ENCODE results near the gene PTPRT.

The PTPRT gene

DNA sequence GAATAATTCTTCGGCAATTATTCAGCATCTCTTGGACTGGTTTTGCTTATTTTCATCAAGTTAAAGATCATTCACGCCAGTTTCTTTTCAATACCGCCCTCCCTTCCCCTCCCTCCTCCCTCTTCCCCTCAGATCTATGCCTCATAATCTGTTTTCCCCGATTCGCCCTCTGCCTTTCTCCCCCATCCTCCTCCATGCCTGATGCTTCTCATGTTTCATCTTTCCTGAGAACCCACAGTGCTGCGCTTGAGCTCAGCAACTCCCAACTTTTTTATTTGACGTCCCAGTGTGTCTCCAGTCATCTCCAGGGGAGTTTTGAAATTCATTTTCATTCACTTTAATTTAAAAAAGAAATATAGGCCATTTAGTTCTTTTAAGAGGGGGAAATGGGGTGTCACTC is 142.7 kb downstream of the PTPRT start:
- H3K27me3 Mint-ChIP-seq (ENCODE audit: low read depth, poor library complexity) = peaks cover 15% of the 10 kb centered on the region
- TF ChIP-seq, protein P1, sequence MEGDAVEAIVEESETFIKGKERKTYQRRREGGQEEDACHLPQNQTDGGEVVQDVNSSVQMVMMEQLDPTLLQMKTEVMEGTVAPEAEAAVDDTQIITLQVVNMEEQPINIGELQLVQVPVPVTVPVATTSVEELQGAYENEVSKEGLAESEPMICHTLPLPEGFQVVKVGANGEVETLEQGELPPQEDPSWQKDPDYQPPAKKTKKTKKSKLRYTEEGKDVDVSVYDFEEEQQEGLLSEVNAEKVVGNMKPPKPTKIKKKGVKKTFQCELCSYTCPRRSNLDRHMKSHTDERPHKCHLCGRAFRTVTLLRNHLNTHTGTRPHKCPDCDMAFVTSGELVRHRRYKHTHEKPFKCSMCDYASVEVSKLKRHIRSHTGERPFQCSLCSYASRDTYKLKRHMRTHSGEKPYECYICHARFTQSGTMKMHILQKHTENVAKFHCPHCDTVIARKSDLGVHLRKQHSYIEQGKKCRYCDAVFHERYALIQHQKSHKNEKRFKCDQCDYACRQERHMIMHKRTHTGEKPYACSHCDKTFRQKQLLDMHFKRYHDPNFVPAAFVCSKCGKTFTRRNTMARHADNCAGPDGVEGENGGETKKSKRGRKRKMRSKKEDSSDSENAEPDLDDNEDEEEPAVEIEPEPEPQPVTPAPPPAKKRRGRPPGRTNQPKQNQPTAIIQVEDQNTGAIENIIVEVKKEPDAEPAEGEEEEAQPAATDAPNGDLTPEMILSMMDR (IDR thresholded peaks at IDR 0.05) = no peak
- H3K27ac Mint-ChIP-seq = no peak overlapping the region
- H3K4me1 Mint-ChIP-seq = peaks cover 6% of the 10 kb centered on the region
- DNase-seq = no peak
- H3K36me3 Mint-ChIP-seq (ENCODE audit: low read depth) = no peaks in the 10 kb centered on the region
- H3K9me3 Mint-ChIP-seq = no peaks in the 10 kb centered on the region
- H3K4me3 Mint-ChIP-seq = no peak overlapping the region

DNA sequence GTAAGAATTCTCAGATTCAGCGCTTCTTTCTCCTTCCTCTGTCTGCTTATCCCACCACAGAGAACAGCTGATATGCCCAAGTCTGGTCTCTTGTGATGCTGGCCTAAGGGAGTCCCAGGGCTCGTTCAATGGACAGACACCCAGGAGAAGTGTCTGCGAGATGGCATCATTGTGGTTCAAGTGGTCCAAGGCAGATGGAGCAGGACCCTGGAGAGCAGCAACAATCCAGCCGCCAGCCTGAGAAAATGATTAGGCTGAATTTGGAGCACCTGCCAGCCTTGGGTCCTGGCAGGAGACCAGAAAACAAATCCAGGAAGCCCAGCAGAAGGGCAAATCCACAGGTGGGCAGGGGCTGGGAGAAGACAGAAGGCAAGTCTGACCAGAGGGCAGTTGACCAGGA is 145.8 kb downstream of the PTPRT start:
- peaks cover 25% of the 10 kb centered on the region for H3K27me3 Mint-ChIP-seq (ENCODE audit: low read depth, poor library complexity)
- H3K36me3 Mint-ChIP-seq (ENCODE audit: low read depth) = no peaks in the 10 kb centered on the region
- peaks cover 6% of the 10 kb centered on the region for H3K4me1 Mint-ChIP-seq
- no peak overlapping the region for H3K4me3 Mint-ChIP-seq
- peak; percentile 38 for DNase-seq
- TF ChIP-seq, protein P1 (IDR thresholded peaks at IDR 0.05) = no peak
- H3K27ac Mint-ChIP-seq = no peak overlapping the region
- no peaks in the 10 kb centered on the region for H3K9me3 Mint-ChIP-seq

DNA sequence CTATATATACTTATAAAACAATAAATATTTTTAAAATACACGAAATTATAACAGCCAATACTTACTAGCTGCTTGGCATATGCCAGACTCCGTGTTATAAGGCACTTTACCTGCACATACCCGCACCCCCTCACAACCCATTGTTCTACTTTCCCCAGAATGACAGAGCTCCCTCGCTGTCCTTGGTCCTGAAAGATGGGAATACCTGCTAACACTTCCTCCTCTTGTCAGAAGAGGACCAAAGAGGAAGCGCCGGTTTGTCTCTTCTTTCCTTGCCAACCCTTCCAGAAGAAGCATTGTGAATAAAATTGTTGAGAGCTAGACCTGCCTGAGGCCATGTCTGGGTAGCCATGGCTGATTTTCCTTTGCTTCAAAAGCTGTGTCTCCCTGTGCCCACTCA is 149.3 kb downstream of the PTPRT start:
- H3K27ac Mint-ChIP-seq = no peak overlapping the region
- H3K27me3 Mint-ChIP-seq (ENCODE audit: low read depth, poor library complexity) = peaks cover 17% of the 10 kb centered on the region

DNA sequence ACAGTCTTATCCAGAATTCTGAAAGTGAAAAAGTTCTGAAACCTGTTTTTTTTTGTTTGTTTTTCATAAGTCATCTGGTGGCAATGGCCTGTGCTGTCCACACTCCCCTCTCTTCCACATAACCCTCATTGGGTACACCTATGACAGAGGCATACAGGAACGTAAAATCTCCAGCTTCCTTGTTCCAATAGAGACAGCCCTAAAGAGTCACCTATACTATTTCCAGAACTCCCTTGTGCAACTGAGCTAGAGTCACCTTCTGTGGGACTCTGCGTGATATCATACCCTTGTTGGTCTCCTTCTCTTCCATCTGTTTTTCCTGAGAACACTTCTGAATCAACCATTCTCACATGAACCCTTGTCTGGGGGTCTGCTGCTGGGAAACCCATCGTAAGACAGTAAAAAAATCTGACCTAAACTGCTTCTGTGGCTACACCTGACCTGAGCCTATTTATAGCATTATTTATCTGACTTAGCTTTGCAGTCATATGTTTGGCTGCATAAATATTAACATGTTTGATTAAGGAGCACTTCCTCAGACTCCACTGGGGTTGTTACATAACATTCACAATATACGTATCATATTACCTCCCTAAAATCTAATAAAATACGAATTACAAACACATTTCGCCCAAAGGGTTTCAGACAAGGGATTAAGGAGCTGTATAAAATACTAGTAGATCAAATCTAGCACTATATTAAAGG is 151.9 kb downstream of the PTPRT start:
- Mint-ChIP-seq H3K4me3 (no peak overlapping the region), H3K36me3 (ENCODE audit: low read depth) (no peaks in the 10 kb centered on the region), H3K9me3 (no peaks in the 10 kb centered on the region), H3K4me1 (no peaks in the 10 kb centered on the region), H3K27me3 (ENCODE audit: low read depth, poor library complexity) (peaks cover 16% of the 10 kb centered on the region), H3K27ac (no peak overlapping the region)
- TF ChIP-seq, protein P1 (IDR thresholded peaks at IDR 0.05) = no peak
- DNase-seq = no peak

More for the DNA sequence above, 149.3 kb downstream of the PTPRT start:
- TF ChIP-seq, protein P1 (IDR thresholded peaks at IDR 0.05) = no peak
- Mint-ChIP-seq H3K4me1 (no peaks in the 10 kb centered on the region), H3K36me3 (ENCODE audit: low read depth) (no peaks in the 10 kb centered on the region), H3K4me3 (no peak overlapping the region), H3K9me3 (no peaks in the 10 kb centered on the region)
- DNase-seq = peak; percentile 76

DNA sequence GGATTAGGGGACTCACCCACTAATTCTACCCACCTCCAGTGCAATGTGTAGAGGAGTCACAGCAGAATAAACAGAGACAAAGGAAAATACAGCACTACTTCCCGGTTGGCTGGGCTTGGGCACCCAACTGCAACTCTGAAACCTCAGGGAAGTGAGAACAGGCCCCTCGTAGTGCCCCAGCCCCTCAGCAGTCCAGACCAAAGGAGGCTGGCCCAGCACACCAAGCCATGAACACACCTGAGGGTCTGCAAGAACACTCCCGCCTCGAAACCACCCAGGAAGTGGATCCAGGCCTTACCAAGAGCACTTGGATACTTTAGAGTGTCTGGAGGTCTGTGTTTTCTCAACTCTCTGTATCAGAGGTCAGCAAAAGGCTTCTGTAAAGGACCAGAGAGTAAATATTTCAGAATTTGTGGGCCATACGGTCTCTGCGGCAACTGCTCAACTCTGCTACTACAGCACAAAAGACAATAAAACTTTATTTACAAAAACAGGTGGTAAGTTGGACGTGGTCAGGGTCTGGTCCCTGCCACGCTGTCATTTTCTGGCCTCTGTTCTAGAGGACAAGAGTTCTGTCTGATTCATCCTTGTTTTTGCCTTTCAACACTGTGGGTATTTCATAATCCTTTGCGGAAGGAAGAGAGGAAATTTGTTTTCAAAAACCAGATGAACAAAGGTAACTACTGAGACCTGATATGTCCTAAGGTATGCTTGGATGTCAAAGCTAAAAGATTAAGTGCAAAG is 154.6 kb downstream of the PTPRT start:
- H3K9me3 Mint-ChIP-seq = no peaks in the 10 kb centered on the region
- DNase-seq = no peak
- H3K27me3 Mint-ChIP-seq (ENCODE audit: low read depth, poor library complexity) = peaks cover 21% of the 10 kb centered on the region
- H3K36me3 Mint-ChIP-seq (ENCODE audit: low read depth) = no peaks in the 10 kb centered on the region
- TF ChIP-seq, protein P1 (IDR thresholded peaks at IDR 0.05) = no peak
- no peak overlapping the region for H3K27ac Mint-ChIP-seq
- H3K4me3 Mint-ChIP-seq = no peak overlapping the region
- H3K4me1 Mint-ChIP-seq = no peaks in the 10 kb centered on the region

Data from nephron progenitor cell (in vitro differentiated cells).